Neuronal stem cell (in vitro differentiated cells): ENCODE data around the gene KRT23. TPM values are rescaled to one million over a fixed set of nuclear protein-coding genes. Genes with fewer than 3 reads are reported as not detected.
A peak's percentile ranks its signal among the peaks of the same experiment; 100 is the strongest.

Source experiments
- DNase-seq: peaks from one replicate; pipeline ENCODE4 v3.0.0-alpha.2; 2013; ENCODE audit warnings: low spot score
- H2AFZ ChIP-seq: one replicate; pipeline ENCODE4 v1.6.1; 2013; ENCODE audit warnings: mild to moderate bottlenecking, low read length, inconsistent platforms
- H2AK5ac ChIP-seq: 2 replicates; pipeline ENCODE4 v1.6.1; 2013; ENCODE audit warnings: low read depth, mild to moderate bottlenecking, inconsistent platforms, low read length, moderate library complexity, mixed read lengths
- H2BK120ac ChIP-seq: 2 replicates; pipeline ENCODE4 v1.6.1; 2013; ENCODE audit warnings: low read depth, mild to moderate bottlenecking, inconsistent platforms, low read length, moderate library complexity, mixed read lengths
- H2BK12ac ChIP-seq: one replicate; pipeline ENCODE4 v1.6.1; 2013; ENCODE audit warnings: low read length, inconsistent platforms
- H2BK15ac ChIP-seq: 2 replicates; pipeline ENCODE4 v1.6.1; 2013; ENCODE audit warnings: mild to moderate bottlenecking, low read length, inconsistent platforms, mixed read lengths
- H2BK5ac ChIP-seq: one replicate; pipeline ENCODE4 v1.6.1; 2013; ENCODE audit warnings: inconsistent platforms, mild to moderate bottlenecking, low read length, moderate library complexity
- H3K14ac ChIP-seq: one replicate; pipeline ENCODE4 v1.6.1; 2013; ENCODE audit warnings: low read length, inconsistent platforms
- H3K18ac ChIP-seq: 2 replicates; pipeline ENCODE4 v1.6.1; 2013; ENCODE audit warnings: low read length, inconsistent platforms
- H3K23ac ChIP-seq: 2 replicates; pipeline ENCODE4 v1.6.1; 2013; ENCODE audit warnings: low read depth, mild to moderate bottlenecking, mixed read lengths, low read length, inconsistent platforms; ENCODE audit not compliant: poor library complexity
- H3K27ac ChIP-seq: replicated peaks from 3 replicates; pipeline ENCODE4 v1.5.1; 2013; ENCODE audit warnings: low read length, inconsistent platforms
- H3K27me3 ChIP-seq, 3 experiments: 2 replicates each; pipeline ENCODE4 v1.6.1; 2013; ENCODE audit warnings: low read length in 3 of 3, mild to moderate bottlenecking in 2 of 3, inconsistent platforms in 1 of 3, low read depth in 1 of 3, mixed read lengths in 1 of 3, moderate library complexity in 1 of 3; ENCODE audit not compliant: control insufficient read depth in 3 of 3, insufficient read depth in 3 of 3
- H3K36me3 ChIP-seq, 2 donors: replicated peaks in 1 of 2; 2 replicates each; pipeline ENCODE4 v1.6.1; 2013; ENCODE audit warnings: low read length in 2 of 2; ENCODE audit not compliant: control insufficient read depth in 2 of 2, insufficient read depth in 2 of 2
- H3K4ac ChIP-seq: 2 replicates; pipeline ENCODE4 v1.6.1; 2013; ENCODE audit warnings: inconsistent platforms, mild to moderate bottlenecking, low read length, moderate library complexity
- H3K4me1 ChIP-seq, 2 donors: 1 replicate in 1 of 2; 2 replicates in 1 of 2; pipeline ENCODE4 v1.6.1; 2013; ENCODE audit warnings: low read length in 2 of 2, low read depth in 1 of 2; ENCODE audit not compliant: control insufficient read depth in 2 of 2, insufficient read depth in 1 of 2
- H3K4me2 ChIP-seq: one replicate; pipeline ENCODE4 v1.6.1; 2013; ENCODE audit warnings: mild to moderate bottlenecking, low read length, inconsistent platforms; ENCODE audit not compliant: insufficient read depth, poor library complexity, severe bottlenecking
- H3K4me3 ChIP-seq, 2 donors: 2 replicates each; pipeline ENCODE4 v1.5.1; 2013; ENCODE audit warnings: low read length in 2 of 2, mild to moderate bottlenecking in 2 of 2, inconsistent platforms in 1 of 2, moderate library complexity in 1 of 2
- H3K79me1 ChIP-seq: one replicate; pipeline ENCODE4 v1.6.1; 2013; ENCODE audit warnings: low read depth, mild to moderate bottlenecking, inconsistent platforms, low read length, moderate library complexity
- H3K9ac ChIP-seq: one replicate; pipeline ENCODE4 v1.6.1; 2013; ENCODE audit warnings: mild to moderate bottlenecking, low read depth, low read length, inconsistent platforms; ENCODE audit not compliant: poor library complexity
- H3K9me3 ChIP-seq, 2 donors: replicated peaks in 1 of 2; 2 replicates each; pipeline versions ENCODE3 to v1.6.1; 2013; ENCODE audit warnings: low read length in 2 of 2, mild to moderate bottlenecking in 2 of 2, inconsistent platforms in 1 of 2, low read depth in 1 of 2, mixed read lengths in 1 of 2, moderate library complexity in 1 of 2; ENCODE audit not compliant: control insufficient read depth in 2 of 2, insufficient read depth in 1 of 2
- H4K8ac ChIP-seq: one replicate; pipeline ENCODE4 v1.6.1; 2013; ENCODE audit warnings: low read depth, mild to moderate bottlenecking, inconsistent platforms, low read length, moderate library complexity
- H4K91ac ChIP-seq: one replicate; pipeline ENCODE4 v1.6.1; 2013; ENCODE audit warnings: low read length, low read depth, mild to moderate bottlenecking, inconsistent platforms; ENCODE audit not compliant: poor library complexity
- WGBS, 2 donors: extraction: QIAGEN DNeasy Blood & Tissue Kit; methylation state at CpG; one replicate each; pipeline ENCODE4 v1.1.7; 2013; ENCODE audit warnings: missing lambda C conversion rate in 2 of 2, mixed read lengths in 1 of 2; ENCODE audit not compliant: insufficient read length in 2 of 2, insufficient replicate concordance in 1 of 2; ENCODE audit errors: extremely low coverage in 2 of 2; 5-methylcytosine and 5-hydroxymethylcytosine counted together
- polyA plus RNA-seq, 2 experiments: library from polyadenylated mRNA; stranded (reverse); fragments of 200-250 nt; gene quantifications; one replicate each; pipeline ENCODE4 v1.2.3, GENCODE V29; 2013

Gene KRT23
- 0.66 TPM for polyA plus RNA-seq (2013, experiment 1 of 2)
- polyA plus RNA-seq (2013, experiment 2 of 2) = 0.80 TPM

- WGBS, 2 donors = no CpG with 5 or more reads among the region's 9 CpGs
- peak within 1 kb of the TSS; percentile 62 for H3K27ac ChIP-seq
Measured at GRCh38 chr17:40937384-40937819, at the start of gene KRT23. TSS of gene KRT23 (minus strand) at chr17:40937646. CDS start at chr17:40936603, 1,043 bp downstream.

GRCh38 chr17:40986920-40987319, 49.5 kb upstream of the KRT23 start:
- Histone ChIP-seq H2BK12ac (no peak overlapping the region), H2BK5ac (no peak overlapping the region), H3K79me1 (no peaks in the 10 kb centered on the region), H2BK120ac (no peak overlapping the region), H3K14ac (no peak overlapping the region), H3K23ac (no peak overlapping the region), H4K8ac (no peak overlapping the region), H3K4me3 (no peak overlapping the region), H4K91ac (no peak overlapping the region), H3K18ac (no peak overlapping the region), H3K27me3 (no peaks in the 10 kb centered on the region), H3K4me1 (peaks cover 0 to 2% of the 10 kb centered on the region in 2 donors), H3K27ac (no peak overlapping the region), H2BK15ac (no peak overlapping the region), H3K36me3 (no peaks in the 10 kb centered on the region), H3K4me2 (no peak overlapping the region), H3K9me3 (peaks cover 0 to 1% of the 10 kb centered on the region in 2 donors), H3K9ac (no peak overlapping the region), H2AFZ (no peak overlapping the region), H3K4ac (no peak overlapping the region), H2AK5ac (no peak overlapping the region)
- no peak for DNase-seq
- WGBS, 2 donors = no CpG with 5 or more reads among the region's 8 CpGs

More at GRCh38 chr17:40937384-40937819, at the start of gene KRT23:
- no peak within 1 kb of the TSS for H3K4me2 ChIP-seq
- peak within 1 kb of the TSS; percentile 92 for H2BK12ac ChIP-seq
- H2BK5ac ChIP-seq = peak within 1 kb of the TSS; percentile 95
- H3K9me3 ChIP-seq = no peaks in the 10 kb centered on the region
- H2AK5ac ChIP-seq = peak within 1 kb of the TSS; percentile 79
- no peak for DNase-seq
- H4K91ac ChIP-seq = peak within 1 kb of the TSS; percentile 82
- H3K79me1 ChIP-seq = no peaks in the 10 kb centered on the region
- H3K36me3 ChIP-seq = no peaks in the 10 kb centered on the region
- H4K8ac ChIP-seq = no peak within 1 kb of the TSS
- peaks cover 0 to 13% of the 10 kb centered on the region in 2 donors for H3K4me1 ChIP-seq
- H3K18ac ChIP-seq = peak within 1 kb of the TSS; percentile 89
- no peak within 1 kb of the TSS for H2AFZ ChIP-seq
- peak within 1 kb of the TSS; percentile 73 for H3K14ac ChIP-seq
- no peak within 1 kb of the TSS for H3K9ac ChIP-seq
- H2BK15ac ChIP-seq = peak within 1 kb of the TSS; percentile 84
- peaks cover 0 to 3% (median 0%) of the 10 kb centered on the region in 3 experiments for H3K27me3 ChIP-seq
- no peak within 1 kb of the TSS for H3K23ac ChIP-seq
- no peak within 1 kb of the TSS for H3K4ac ChIP-seq
- peak within 1 kb of the TSS; percentile 74 for H2BK120ac ChIP-seq
- no peak within 1 kb of the TSS for H3K4me3 ChIP-seq

- no peak within 1 kb of the TSS for H3K4me3 ChIP-seq
- no peaks in the 10 kb centered on the region for H3K27me3 ChIP-seq
- no peak within 1 kb of the TSS for H3K14ac ChIP-seq
- H3K4me1 ChIP-seq = peaks cover 0 to 12% of the 10 kb centered on the region in 2 donors
- peaks cover 0 to 1% of the 10 kb centered on the region in 2 donors for H3K9me3 ChIP-seq
- no peak within 1 kb of the TSS for H3K4ac ChIP-seq
- no peak within 1 kb of the TSS for H2AFZ ChIP-seq
- no peak within 1 kb of the TSS for H2BK15ac ChIP-seq
- no peak within 1 kb of the TSS for H3K23ac ChIP-seq
- H2BK120ac ChIP-seq = no peak within 1 kb of the TSS
- H2AK5ac ChIP-seq = no peak within 1 kb of the TSS
- no peak within 1 kb of the TSS for H3K18ac ChIP-seq
- no peak within 1 kb of the TSS for H4K91ac ChIP-seq
- H3K4me2 ChIP-seq = no peak within 1 kb of the TSS
- no peak within 1 kb of the TSS for H2BK5ac ChIP-seq
- no peak within 1 kb of the TSS for H2BK12ac ChIP-seq
- no peak within 1 kb of the TSS for H3K9ac ChIP-seq
- no CpG with 5 or more reads among the region's 3 CpGs for WGBS, 2 donors
- H4K8ac ChIP-seq = no peak within 1 kb of the TSS
- no peak within 1 kb of the TSS for H3K27ac ChIP-seq
- no peaks in the 10 kb centered on the region for H3K79me1 ChIP-seq
- H3K36me3 ChIP-seq = no peaks in the 10 kb centered on the region
- DNase-seq = no peak
Measured at GRCh38 chr17:40984226-40984625, 46.8 kb upstream of the KRT23 start, which contains the start of gene KRT40. TSS of gene KRT40 (minus strand) at chr17:40984326. CDS start at chr17:40984273, 53 bp downstream.

- Histone ChIP-seq H3K18ac (no peak overlapping the region), H2BK15ac (peak overlapping the region; percentile 22), H3K36me3 (no peaks in the 10 kb centered on the region), H4K8ac (no peak overlapping the region), H3K4me3 (no peak overlapping the region), H3K9ac (no peak overlapping the region), H3K79me1 (no peaks in the 10 kb centered on the region), H3K23ac (no peak overlapping the region), H3K4me2 (no peak overlapping the region), H2BK120ac (no peak overlapping the region), H3K4ac (no peak overlapping the region), H2BK12ac (no peak overlapping the region), H3K9me3 (peaks cover 0 to 1% of the 10 kb centered on the region in 2 donors), H3K27ac (no peak overlapping the region), H2AFZ (peak overlapping the region; percentile 3), H3K4me1 (peaks cover 0 to 14% of the 10 kb centered on the region in 2 donors), H2AK5ac (no peak overlapping the region), H3K27me3 (no peaks in the 10 kb centered on the region), H2BK5ac (no peak overlapping the region), H3K14ac (no peak overlapping the region), H4K91ac (no peak overlapping the region)
- DNase-seq = no peak
- WGBS, 2 donors = no CpG with 5 or more reads among the region's 5 CpGs
Measured at GRCh38 chr17:40981115-40981514, 43.7 kb upstream of the KRT23 start.
